MCF 10A (cell line): ENCODE measurements around the gene SUN3. TPM values are rescaled to one million over a fixed set of nuclear protein-coding genes. Genes with fewer than 3 reads are reported as not detected.
A peak's percentile ranks its signal among the peaks of the same experiment; 100 is the strongest.

ENCODE experiments used
- BruUV-seq: library from RNA; stranded (reverse); fragments of 400-500 nt; replicated peaks from 2 replicates; lab custom pipeline; 2021; lab: Mats Ljungman, UMichigan
- CTCF ChIA-PET: fragments of 300-600 bp; sonication (Branson Sonifier 250); formaldehyde crosslinking; extraction: SDS; loops from one replicate; lab custom pipeline; 2021; ENCODE audit warnings: antibody characterized with exemption, inconsistent platforms; lab: Yijun Ruan, JAX
- POLR2A ChIA-PET: fragments of 300-600, 350-650 bp; sonication (Branson Sonifier 250); formaldehyde crosslinking; extraction: SDS; loops from one replicate; lab custom pipeline; 2020; ENCODE audit warnings: antibody characterized with exemption, inconsistent platforms; lab: Yijun Ruan, JAX
- DNase-seq: peaks from one replicate; pipeline ENCODE4 v3.0.0-alpha.2; 2018; ENCODE audit not compliant: unreplicated experiment
- H3K27ac Mint-ChIP-seq: one replicate; pipeline ENCODE4 v1.8.0; 2022; ENCODE audit warnings: mild to moderate bottlenecking, low read depth, mixed read lengths; ENCODE audit not compliant: unreplicated experiment
- H3K27me3 Mint-ChIP-seq: one replicate; pipeline ENCODE4 v1.8.0; 2022; ENCODE audit warnings: mixed read lengths; ENCODE audit not compliant: insufficient read depth, unreplicated experiment
- H3K36me3 Mint-ChIP-seq: one replicate; pipeline ENCODE4 v1.8.0; 2022; ENCODE audit warnings: mild to moderate bottlenecking, moderate library complexity, mixed read lengths; ENCODE audit not compliant: insufficient read depth, unreplicated experiment
- H3K4me1 Mint-ChIP-seq: one replicate; pipeline ENCODE4 v1.8.0; 2022; ENCODE audit warnings: mixed read lengths; ENCODE audit not compliant: insufficient read depth, unreplicated experiment
- H3K4me3 Mint-ChIP-seq: one replicate; pipeline ENCODE4 v1.8.0; 2022; ENCODE audit warnings: mild to moderate bottlenecking, moderate library complexity, mixed read lengths; ENCODE audit not compliant: unreplicated experiment
- H3K9me3 Mint-ChIP-seq: one replicate; pipeline ENCODE4 v1.8.0; 2022; ENCODE audit warnings: mixed read lengths; ENCODE audit not compliant: unreplicated experiment
- intact Hi-C: fragments of 100-400 bp; cut with micrococcal nuclease; formaldehyde crosslinking; loops from 2 replicates; pipeline ENCODE4 v1.14.1; 2022
- total RNA-seq: library from RNA; stranded (reverse); gene quantifications from 2 replicates; pipeline ENCODE4 v1.2.3, GENCODE V29; 2022
- TF ChIP-seq, protein P1 (sequence below): fragments of 200-600 bp; IDR thresholded peaks from one replicate; pipeline ENCODE4 v1.8.0; 2022; ENCODE audit warnings: antibody characterized with exemption, mild to moderate bottlenecking; ENCODE audit not compliant: unreplicated experiment

SUN3 gene
- total RNA-seq, 1 experiment from 2014 or later, result not detected

DNA sequence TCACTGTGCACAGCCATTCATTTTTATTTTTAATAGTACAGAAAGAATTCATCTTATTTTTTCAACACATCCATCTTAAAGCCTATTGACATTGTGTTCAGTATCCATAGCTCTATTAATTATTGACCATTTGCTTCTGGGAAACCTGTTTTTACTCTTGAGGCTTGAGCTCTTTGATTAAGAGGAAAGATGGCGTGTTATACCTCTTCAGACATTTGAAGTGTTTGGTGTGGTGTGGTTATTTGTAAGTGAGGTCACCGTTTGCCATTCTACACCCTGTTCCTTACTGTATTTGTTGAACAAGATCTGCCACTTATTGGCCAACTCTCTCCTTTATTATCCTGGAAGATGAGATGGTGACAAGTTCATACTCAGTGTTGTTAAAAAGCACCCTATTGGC is 24.8 kb upstream of the SUN3 start:
- Mint-ChIP-seq H3K9me3 (peaks cover 6% of the 10 kb centered on the region), H3K4me1 (no peaks in the 10 kb centered on the region), H3K27ac (no peak overlapping the region), H3K36me3 (no peaks in the 10 kb centered on the region), H3K27me3 (no peaks in the 10 kb centered on the region), H3K4me3 (no peak overlapping the region)
- ChIA-PET POLR2A (no interaction called here), CTCF (interaction anchor here (0.6 to 0.9 kb wide), 3 partner anchors 21 to 108 kb away, joined by 3 read pairs; no protein-coding TSS in a partner anchor)
- TF ChIP-seq, protein P1, sequence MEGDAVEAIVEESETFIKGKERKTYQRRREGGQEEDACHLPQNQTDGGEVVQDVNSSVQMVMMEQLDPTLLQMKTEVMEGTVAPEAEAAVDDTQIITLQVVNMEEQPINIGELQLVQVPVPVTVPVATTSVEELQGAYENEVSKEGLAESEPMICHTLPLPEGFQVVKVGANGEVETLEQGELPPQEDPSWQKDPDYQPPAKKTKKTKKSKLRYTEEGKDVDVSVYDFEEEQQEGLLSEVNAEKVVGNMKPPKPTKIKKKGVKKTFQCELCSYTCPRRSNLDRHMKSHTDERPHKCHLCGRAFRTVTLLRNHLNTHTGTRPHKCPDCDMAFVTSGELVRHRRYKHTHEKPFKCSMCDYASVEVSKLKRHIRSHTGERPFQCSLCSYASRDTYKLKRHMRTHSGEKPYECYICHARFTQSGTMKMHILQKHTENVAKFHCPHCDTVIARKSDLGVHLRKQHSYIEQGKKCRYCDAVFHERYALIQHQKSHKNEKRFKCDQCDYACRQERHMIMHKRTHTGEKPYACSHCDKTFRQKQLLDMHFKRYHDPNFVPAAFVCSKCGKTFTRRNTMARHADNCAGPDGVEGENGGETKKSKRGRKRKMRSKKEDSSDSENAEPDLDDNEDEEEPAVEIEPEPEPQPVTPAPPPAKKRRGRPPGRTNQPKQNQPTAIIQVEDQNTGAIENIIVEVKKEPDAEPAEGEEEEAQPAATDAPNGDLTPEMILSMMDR, result no peak
- no peak for DNase-seq
- intact Hi-C loops, result no loop called here
- BruUV-seq, result no TSS peak

DNA sequence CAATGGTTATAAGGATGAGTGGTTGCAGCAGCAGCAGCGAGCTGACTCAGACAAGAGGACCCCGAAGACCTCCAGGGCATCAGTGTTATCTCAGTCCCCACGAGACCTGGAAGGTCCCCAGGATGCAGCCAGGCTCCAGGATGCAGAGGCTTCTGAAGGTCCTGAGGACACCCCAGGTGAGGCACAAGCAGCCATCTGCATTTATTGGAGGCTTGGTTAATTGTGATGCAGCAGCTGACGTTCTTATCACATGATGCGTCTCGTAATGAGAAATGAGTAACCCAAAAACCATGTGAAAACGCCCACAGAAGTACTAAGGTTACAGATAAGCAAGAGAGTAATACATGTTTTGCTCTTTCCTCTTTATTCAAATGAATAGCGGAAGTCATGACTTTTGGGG is 23.8 kb upstream of the SUN3 start:
- Mint-ChIP-seq H3K9me3 (no peaks in the 10 kb centered on the region), H3K27me3 (no peaks in the 10 kb centered on the region), H3K27ac (no peak overlapping the region), H3K4me3 (no peak overlapping the region), H3K4me1 (peaks cover 7% of the 10 kb centered on the region), H3K36me3 (no peaks in the 10 kb centered on the region)
- peak; percentile 25 for DNase-seq
- no TSS peak for BruUV-seq
- intact Hi-C loops, result no loop called here
- ChIA-PET POLR2A (no interaction called here), CTCF (interaction anchor here (0.9 kb wide), 1 partner anchor 20 kb away, joined by 3 read pairs; no protein-coding TSS in a partner anchor)
- TF ChIP-seq, protein P1, result no peak

- H3K4me1 Mint-ChIP-seq, result peaks cover 8% of the 10 kb centered on the region
- TF ChIP-seq, protein P1, result no peak
- H3K4me3 Mint-ChIP-seq, result no peak overlapping the region
- no TSS peak for BruUV-seq
- no peaks in the 10 kb centered on the region for H3K36me3 Mint-ChIP-seq
- POLR2A ChIA-PET, result no interaction called here
- H3K27ac Mint-ChIP-seq, result no peak overlapping the region
- CTCF ChIA-PET, result interaction anchor here (0.9 kb wide), 1 partner anchor 19 kb away, joined by 3 read pairs; no protein-coding TSS in a partner anchor
- no peaks in the 10 kb centered on the region for H3K27me3 Mint-ChIP-seq
- no peaks in the 10 kb centered on the region for H3K9me3 Mint-ChIP-seq
- intact Hi-C loops, result no loop called here
- DNase-seq, result no peak
These were observed 20.9 kb upstream of the SUN3 start for GRCh38 chr7:48049850-48050249.

DNA sequence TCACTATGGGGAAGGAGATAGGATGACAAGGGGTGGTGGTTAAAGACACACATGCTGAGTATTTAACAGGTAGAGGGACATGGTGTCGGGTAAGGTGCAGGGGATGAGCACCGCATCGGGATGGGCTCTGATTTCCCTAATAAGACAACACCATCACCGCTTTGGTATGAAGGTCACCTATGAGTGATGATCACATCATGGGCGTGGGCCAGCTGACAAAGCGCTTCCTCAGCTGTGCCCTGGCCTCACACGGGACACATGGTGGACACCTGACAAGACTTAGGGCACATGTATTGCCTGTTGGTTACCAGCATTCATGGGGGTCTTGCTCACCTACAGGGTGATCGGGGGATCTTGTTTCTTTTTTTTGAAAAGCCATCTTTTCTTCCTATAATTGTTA is 19.2 kb upstream of the SUN3 start:
- ChIA-PET CTCF (no interaction called here), POLR2A (no interaction called here)
- H3K27me3 Mint-ChIP-seq, result no peaks in the 10 kb centered on the region
- peaks cover 8% of the 10 kb centered on the region for H3K4me1 Mint-ChIP-seq
- TF ChIP-seq, protein P1, result no peak
- H3K36me3 Mint-ChIP-seq, result no peaks in the 10 kb centered on the region
- intact Hi-C loops, result no loop called here
- H3K4me3 Mint-ChIP-seq, result no peak overlapping the region
- no TSS peak for BruUV-seq
- no peaks in the 10 kb centered on the region for H3K9me3 Mint-ChIP-seq
- DNase-seq, result no peak
- no peak overlapping the region for H3K27ac Mint-ChIP-seq
